GM12878 (cell line): ENCODE measurements around the gene STXBP2. TPM values are rescaled to one million over a fixed set of nuclear protein-coding genes. Genes with fewer than 3 reads are reported as not detected.
A peak's percentile ranks its signal among the peaks of the same experiment; 100 is the strongest.

Source experiments
- ASH2L ChIP-seq: fragments of 300-600, 200-600 bp; sonication (generic); IDR thresholded peaks from 2 replicates; pipeline ENCODE4 v1.6.1; 2017; ENCODE audit warnings: low read depth, mild to moderate bottlenecking, borderline replicate concordance
- ATF3 ChIP-seq: IDR thresholded peaks from 2 replicates; pipeline ENCODE4 v1.6.1; 2011; ENCODE audit warnings: low read depth, mild to moderate bottlenecking, low read length, moderate library complexity, borderline replicate concordance; ENCODE audit errors: extremely low read depth
- CTCF ChIP-seq, 3 experiments: IDR thresholded peaks in 2 of 3; conservative IDR thresholded peaks in 1 of 3; 2 replicates each; pipeline ENCODE4 v1.5.1; 2011; ENCODE audit warnings: low read depth in 3 of 3, low read length in 3 of 3, mild to moderate bottlenecking in 3 of 3, control low read depth in 2 of 3, moderate library complexity in 2 of 3, inconsistent platforms in 1 of 3, mixed read lengths in 1 of 3; ENCODE audit not compliant: control insufficient read depth in 2 of 3, insufficient read depth in 1 of 3; ENCODE audit errors: extremely low read depth in 1 of 3
- DPF2 ChIP-seq: fragments of 450-650 bp; IDR thresholded peaks from 2 replicates; pipeline ENCODE4 v1.6.1; 2017; ENCODE audit warnings: mild to moderate bottlenecking
- E4F1 ChIP-seq: fragments of 450-650 bp; IDR thresholded peaks from 2 replicates; pipeline ENCODE4 v1.6.1; 2018; ENCODE audit warnings: borderline replicate concordance, mild to moderate bottlenecking; ENCODE audit not compliant: partially characterized antibody
- ESRRA ChIP-seq: IDR thresholded peaks from 2 replicates; pipeline ENCODE4 v1.6.1; 2012; ENCODE audit warnings: mild to moderate bottlenecking, low read length, improper control_type of control experiment
- IKZF2 ChIP-seq, 2 experiments: fragments of 450-650 bp; IDR thresholded peaks; 2 replicates each; pipeline ENCODE4 v1.6.1; 2017; ENCODE audit warnings: mild to moderate bottlenecking in 2 of 2, moderate library complexity in 2 of 2
- JUNB ChIP-seq: IDR thresholded peaks from 2 replicates; pipeline ENCODE4 v1.6.1; 2016; ENCODE audit warnings: antibody characterized with exemption, mild to moderate bottlenecking
- MAX ChIP-seq: IDR thresholded peaks from 2 replicates; pipeline ENCODE4 v1.6.1; 2012; ENCODE audit warnings: low read depth, low read length, improper control_type of control experiment
- MEF2B ChIP-seq: fragments of 450-650 bp; IDR thresholded peaks from 2 replicates; pipeline ENCODE4 v1.6.1; 2018; ENCODE audit warnings: mild to moderate bottlenecking, moderate library complexity; ENCODE audit not compliant: partially characterized antibody, poor library complexity, severe bottlenecking
- NR2C2 ChIP-seq: IDR thresholded peaks from 2 replicates; pipeline ENCODE4 v1.6.1; 2011; ENCODE audit warnings: borderline replicate concordance, low read depth; ENCODE audit not compliant: control insufficient read depth, insufficient read length
- SPI1 ChIP-seq: IDR thresholded peaks from 2 replicates; pipeline ENCODE4 v1.6.1; 2011; ENCODE audit warnings: low read depth, mild to moderate bottlenecking, low read length, moderate library complexity, borderline replicate concordance; ENCODE audit not compliant: insufficient read depth
- WRNIP1 ChIP-seq: IDR thresholded peaks from 2 replicates; pipeline ENCODE4 v1.6.1; 2011; ENCODE audit warnings: low read depth, low read length, improper control_type of control experiment, borderline replicate concordance
- ZBTB11 ChIP-seq: fragments of 450-650 bp; formaldehyde crosslinking; IDR thresholded peaks from 2 replicates; pipeline ENCODE4 v1.5.0; 2022; ENCODE audit warnings: mild to moderate bottlenecking, missing genetic modification characterization
- ZBTB4 ChIP-seq: fragments of 450-650 bp; formaldehyde crosslinking; IDR thresholded peaks from 2 replicates; pipeline ENCODE4 v1.4.0; 2022; ENCODE audit warnings: mild to moderate bottlenecking, moderate library complexity
- polyA plus RNA-seq, 11 experiments: library from polyadenylated mRNA; depleted of rRNA in 4 of 11; unstranded in 6 of 11; stranded (reverse) in 5 of 11; fragments of >200 nt; fragmentation: Nextera tagmentation in 4 of 11; fragmentation: Illumina TruSeq in 1 of 11; extraction: Ambion mirVana in 4 of 11; extraction: Trizol in 1 of 11; gene quantifications; 1 replicate in 1 of 11; 2 replicates in 10 of 11; pipeline versions ENCODE4 v1.2.1 to v1.2.3, GENCODE V29; 2011 to 2016; ENCODE audit warnings: inconsistent platforms in 2 of 11, missing spikeins in 2 of 11, low read depth in 1 of 11
- total RNA-seq, 4 experiments: library from RNA; depleted of rRNA in 3 of 4; stranded (reverse); fragments of >200 nt in 3 of 4; fragmentation: Illumina TruSeq in 1 of 4; extraction: Trizol in 1 of 4; gene quantifications; 2 replicates each; pipeline versions ENCODE4 v1.2.1 to v1.2.3, GENCODE V29; 2013 to 2021

Gene STXBP2
- total and polyA plus RNA-seq, 10 of the 15 experiments (the other 5 are each of a cell fraction or from before 2014, with no cell fraction given) = 2.6 to 111 (median 61.4) TPM

- TF ChIP-seq E4F1 (no peak), IKZF2 (IDR thresholded peaks at IDR 0.05) (peak in 1 of 2 experiments; percentile 41; a peak in 1 of 4 replicates), DPF2 (no peak), ATF3 (no peak), MEF2B (no peak), CTCF (IDR thresholded peaks at IDR 0.05 in 2 of 3, conservative IDR thresholded peaks at IDR 0.05 in 1 of 3; ENCODE audit: control insufficient read depth in 2 of 3, extremely low read depth in 1 of 3, insufficient read depth in 1 of 3, low read depth in 3 of 3, low read length in 3 of 3) (peak; percentile 56 to 75 (median 62)), ZBTB11 (CRISPR knock-in tag) (no peak), MAX (peak; percentile 16; the same call in 1 of the 2 replicates), NR2C2 (no peak), SPI1 (no peak), ESRRA (no peak), JUNB (no peak), ASH2L (no peak), ZBTB4 (no peak), WRNIP1 (no peak)
These were observed 44.6 kb downstream of the STXBP2 start (continued) for GRCh38 chr19:7681340-7682174.
